Measurements from ENCODE around the gene ENTHD1. TPM values are rescaled to one million over a fixed set of nuclear protein-coding genes. Genes with fewer than 3 reads are reported as not detected.

The ENTHD1 gene
- total RNA-seq, 1 donor from 2014 or later, result not detected

DNA sequence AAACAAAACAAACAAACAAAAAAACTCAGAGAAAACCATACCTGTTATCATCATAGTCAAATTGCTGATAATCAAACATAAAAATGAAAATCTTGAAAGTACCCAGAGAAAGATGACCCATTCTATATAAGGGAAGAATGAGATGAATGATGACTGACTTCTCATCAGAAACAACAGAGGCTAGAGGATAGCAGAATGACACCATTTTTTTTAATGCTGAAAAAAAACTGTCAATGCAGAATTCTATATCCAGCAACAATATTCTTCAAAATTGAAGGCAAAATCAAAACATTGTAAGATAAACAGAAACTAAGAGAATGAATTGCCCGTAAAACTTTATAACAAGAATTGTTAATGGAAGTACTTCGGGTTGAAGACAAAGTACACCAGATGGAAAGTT, 122.1 kb downstream of the ENTHD1 start:
- Histone ChIP-seq H3K27ac (no peak overlapping the region), H3K27me3 (peaks cover 90% of the 10 kb centered on the region), H3K4me1 (no peaks in the 10 kb centered on the region), H3K36me3 (no peaks in the 10 kb centered on the region), H3K9me3 (ENCODE audit: low read depth) (no peaks in the 10 kb centered on the region), H2AFZ (replicated peaks) (no peak overlapping the region), H3K79me2 (ENCODE audit: low read depth) (no peaks in the 10 kb centered on the region), H4K20me1 (ENCODE audit: low read depth) (no peaks in the 10 kb centered on the region), H3F3A (ENCODE audit: low read depth) (no peaks in the 10 kb centered on the region), H3K4me3 (no peak overlapping the region), H3K9ac (no peak overlapping the region), H3K4me2 (no peak overlapping the region)
- H3K4me1 Mint-ChIP-seq, result no peaks in the 10 kb centered on the region
- no peaks in the 10 kb centered on the region for H3K9me3 Mint-ChIP-seq
- H3K36me3 Mint-ChIP-seq, result no peaks in the 10 kb centered on the region
- TF ChIP-seq EZH2 (IDR thresholded peaks at IDR 0.05), result no peak
- TF ChIP-seq, protein P1, sequence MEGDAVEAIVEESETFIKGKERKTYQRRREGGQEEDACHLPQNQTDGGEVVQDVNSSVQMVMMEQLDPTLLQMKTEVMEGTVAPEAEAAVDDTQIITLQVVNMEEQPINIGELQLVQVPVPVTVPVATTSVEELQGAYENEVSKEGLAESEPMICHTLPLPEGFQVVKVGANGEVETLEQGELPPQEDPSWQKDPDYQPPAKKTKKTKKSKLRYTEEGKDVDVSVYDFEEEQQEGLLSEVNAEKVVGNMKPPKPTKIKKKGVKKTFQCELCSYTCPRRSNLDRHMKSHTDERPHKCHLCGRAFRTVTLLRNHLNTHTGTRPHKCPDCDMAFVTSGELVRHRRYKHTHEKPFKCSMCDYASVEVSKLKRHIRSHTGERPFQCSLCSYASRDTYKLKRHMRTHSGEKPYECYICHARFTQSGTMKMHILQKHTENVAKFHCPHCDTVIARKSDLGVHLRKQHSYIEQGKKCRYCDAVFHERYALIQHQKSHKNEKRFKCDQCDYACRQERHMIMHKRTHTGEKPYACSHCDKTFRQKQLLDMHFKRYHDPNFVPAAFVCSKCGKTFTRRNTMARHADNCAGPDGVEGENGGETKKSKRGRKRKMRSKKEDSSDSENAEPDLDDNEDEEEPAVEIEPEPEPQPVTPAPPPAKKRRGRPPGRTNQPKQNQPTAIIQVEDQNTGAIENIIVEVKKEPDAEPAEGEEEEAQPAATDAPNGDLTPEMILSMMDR (IDR thresholded peaks at IDR 0.05), result no peak
- TF ChIP-seq EZH2phosphoT487 (IDR thresholded peaks at IDR 0.05), result no peak
- DNase-seq (ENCODE audit: low spot score), result no peak
- H3K27ac Mint-ChIP-seq, result no peak overlapping the region
- H3K4me3 Mint-ChIP-seq, result no peak overlapping the region
- H3K27me3 Mint-ChIP-seq (ENCODE audit: insufficient read depth, low read depth), result no peaks in the 10 kb centered on the region

DNA sequence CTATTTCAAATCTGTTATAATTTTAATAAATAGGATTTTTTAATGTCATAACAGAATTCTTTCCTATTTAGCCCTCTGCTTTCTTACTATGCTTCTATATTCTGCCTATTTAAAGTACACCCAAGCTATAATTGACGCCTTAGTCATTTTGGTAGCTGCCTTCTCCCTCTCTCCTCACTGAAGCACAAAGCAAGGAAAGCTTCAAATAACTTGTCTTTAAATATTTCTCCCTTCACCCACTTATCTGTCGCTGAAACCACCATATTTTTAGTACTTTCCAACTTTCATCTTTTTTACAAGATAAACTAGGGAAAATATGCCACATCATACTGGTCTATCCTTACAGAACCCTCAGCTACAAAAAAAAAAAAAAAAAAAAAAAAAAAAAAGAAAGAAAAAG, 127.9 kb downstream of the ENTHD1 start:
- no peaks in the 10 kb centered on the region for H3K4me1 Mint-ChIP-seq
- no peak overlapping the region for H3K4me3 Mint-ChIP-seq
- Histone ChIP-seq H3K4me2 (no peak overlapping the region), H4K20me1 (ENCODE audit: low read depth) (no peaks in the 10 kb centered on the region), H3K27ac (no peak overlapping the region), H3K9me3 (ENCODE audit: low read depth) (no peaks in the 10 kb centered on the region), H3K9ac (no peak overlapping the region), H3K79me2 (ENCODE audit: low read depth) (no peaks in the 10 kb centered on the region), H3K4me3 (no peak overlapping the region), H3K36me3 (no peaks in the 10 kb centered on the region), H3K27me3 (peaks cover 53% of the 10 kb centered on the region), H3K4me1 (no peaks in the 10 kb centered on the region), H2AFZ (replicated peaks) (no peak overlapping the region), H3F3A (ENCODE audit: low read depth) (no peaks in the 10 kb centered on the region)
- no peaks in the 10 kb centered on the region for H3K9me3 Mint-ChIP-seq
- TF ChIP-seq EZH2 (IDR thresholded peaks at IDR 0.05), result no peak
- TF ChIP-seq, protein P1 (IDR thresholded peaks at IDR 0.05), result no peak
- TF ChIP-seq EZH2phosphoT487 (IDR thresholded peaks at IDR 0.05), result no peak
- no peaks in the 10 kb centered on the region for H3K36me3 Mint-ChIP-seq
- no peaks in the 10 kb centered on the region for H3K27me3 Mint-ChIP-seq (ENCODE audit: insufficient read depth, low read depth)
- DNase-seq (ENCODE audit: low spot score), result no peak
- H3K27ac Mint-ChIP-seq, result no peak overlapping the region

DNA sequence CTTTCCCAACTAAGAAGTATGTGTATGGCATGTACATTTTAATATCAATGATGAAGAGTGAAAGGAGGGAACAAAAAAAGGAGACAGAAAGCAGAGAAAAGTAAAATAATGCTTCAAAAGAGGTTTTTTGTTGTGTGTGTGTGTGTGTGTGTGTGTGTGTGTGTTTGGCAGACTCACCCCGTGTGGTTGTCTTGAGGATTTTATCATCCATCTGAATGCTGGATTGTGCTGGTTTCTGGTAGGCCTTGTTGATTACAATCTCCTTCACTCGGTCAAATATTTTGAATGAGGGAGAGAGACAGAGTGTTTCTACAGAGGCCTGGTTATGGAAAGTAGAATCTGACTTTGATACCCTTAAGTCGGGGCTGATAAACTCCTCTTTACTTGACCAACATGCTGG, 128.5 kb downstream of the ENTHD1 start:
- no peak for DNase-seq (ENCODE audit: low spot score)
- no peaks in the 10 kb centered on the region for H3K36me3 ChIP-seq
- H3K9me3 Mint-ChIP-seq, result no peaks in the 10 kb centered on the region

More for the DNA sequence above, 128.5 kb downstream of the ENTHD1 start:
- Histone ChIP-seq H2AFZ (replicated peaks) (no peak overlapping the region), H3F3A (ENCODE audit: low read depth) (no peaks in the 10 kb centered on the region), H3K27me3 (peaks cover 53% of the 10 kb centered on the region), H3K79me2 (ENCODE audit: low read depth) (no peaks in the 10 kb centered on the region), H3K27ac (no peak overlapping the region), H4K20me1 (ENCODE audit: low read depth) (no peaks in the 10 kb centered on the region), H3K9me3 (ENCODE audit: low read depth) (no peaks in the 10 kb centered on the region), H3K4me1 (no peaks in the 10 kb centered on the region), H3K9ac (no peak overlapping the region), H3K4me3 (no peak overlapping the region), H3K4me2 (no peak overlapping the region)
- TF ChIP-seq, protein P1 (IDR thresholded peaks at IDR 0.05), result no peak
- TF ChIP-seq EZH2phosphoT487 (IDR thresholded peaks at IDR 0.05) (no peak), EZH2 (IDR thresholded peaks at IDR 0.05) (no peak)
- no peaks in the 10 kb centered on the region for H3K36me3 Mint-ChIP-seq
- H3K4me1 Mint-ChIP-seq, result no peaks in the 10 kb centered on the region
- no peaks in the 10 kb centered on the region for H3K27me3 Mint-ChIP-seq (ENCODE audit: insufficient read depth, low read depth)
- no peak overlapping the region for H3K27ac Mint-ChIP-seq
- H3K4me3 Mint-ChIP-seq, result no peak overlapping the region

All from neural progenitor cell (in vitro differentiated cells).